GM21390 (cell line): Measurements from ENCODE around the gene COL5A3.
"Not testable (repeated sequence)": the region's sequence is repeated elsewhere in the genome, so short reads cannot be mapped to it uniquely, and the experiment has no call there.

Experiments used
- ATAC-seq: cut with Tn5 transposase; IDR thresholded peaks from one replicate; pipeline ENCODE4 v1.9.1; 2021; ENCODE audit not compliant: unreplicated experiment

COL5A3 gene

GRCh38 chr19:9939301-9939913 is 70.9 kb downstream of the COL5A3 start:
- no peak for ATAC-seq

- no peak for ATAC-seq
Measured at GRCh38 chr19:9937001-9937411, 73.3 kb downstream of the COL5A3 start.

DNA sequence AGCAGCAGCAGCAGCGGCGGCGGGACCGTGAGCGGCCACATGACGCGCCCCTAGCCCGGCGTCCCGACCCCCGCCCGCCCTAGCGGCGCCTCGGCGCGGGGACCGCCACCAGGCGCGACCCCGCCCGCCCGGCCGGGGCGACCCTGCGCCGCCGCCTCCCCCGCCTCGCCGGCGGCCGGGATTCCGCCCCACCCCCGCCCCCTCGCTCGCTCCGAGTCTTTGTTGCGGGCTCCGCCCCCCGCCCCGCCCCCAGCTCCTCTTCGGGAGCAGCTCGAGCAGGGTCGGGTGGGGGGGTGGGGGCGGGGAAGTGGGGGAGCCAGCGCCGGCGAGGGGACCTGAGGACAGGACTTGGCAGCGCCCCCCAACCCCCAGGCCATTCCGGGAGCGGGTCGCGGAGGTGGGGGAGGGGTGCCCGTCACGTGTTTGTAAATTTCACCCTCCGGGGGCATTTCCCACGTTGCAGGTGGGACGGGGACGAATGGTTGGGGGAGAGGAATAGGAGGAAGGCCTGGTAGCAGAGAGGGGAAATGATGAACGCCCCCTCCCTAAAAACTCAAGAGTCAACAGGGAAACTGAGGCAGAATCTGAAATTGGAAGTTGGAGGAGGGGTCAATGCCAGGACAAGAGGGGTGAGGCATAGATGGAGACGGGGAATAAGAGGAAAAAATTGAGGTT is 73.8 kb downstream of the COL5A3 start, which contains the start of gene OLFM2:
TSS of gene OLFM2 (minus strand) at position 190 of the 675 bp plus-strand sequence. CDS start at position 41, 149 bp downstream.
- ATAC-seq = no peak

DNA sequence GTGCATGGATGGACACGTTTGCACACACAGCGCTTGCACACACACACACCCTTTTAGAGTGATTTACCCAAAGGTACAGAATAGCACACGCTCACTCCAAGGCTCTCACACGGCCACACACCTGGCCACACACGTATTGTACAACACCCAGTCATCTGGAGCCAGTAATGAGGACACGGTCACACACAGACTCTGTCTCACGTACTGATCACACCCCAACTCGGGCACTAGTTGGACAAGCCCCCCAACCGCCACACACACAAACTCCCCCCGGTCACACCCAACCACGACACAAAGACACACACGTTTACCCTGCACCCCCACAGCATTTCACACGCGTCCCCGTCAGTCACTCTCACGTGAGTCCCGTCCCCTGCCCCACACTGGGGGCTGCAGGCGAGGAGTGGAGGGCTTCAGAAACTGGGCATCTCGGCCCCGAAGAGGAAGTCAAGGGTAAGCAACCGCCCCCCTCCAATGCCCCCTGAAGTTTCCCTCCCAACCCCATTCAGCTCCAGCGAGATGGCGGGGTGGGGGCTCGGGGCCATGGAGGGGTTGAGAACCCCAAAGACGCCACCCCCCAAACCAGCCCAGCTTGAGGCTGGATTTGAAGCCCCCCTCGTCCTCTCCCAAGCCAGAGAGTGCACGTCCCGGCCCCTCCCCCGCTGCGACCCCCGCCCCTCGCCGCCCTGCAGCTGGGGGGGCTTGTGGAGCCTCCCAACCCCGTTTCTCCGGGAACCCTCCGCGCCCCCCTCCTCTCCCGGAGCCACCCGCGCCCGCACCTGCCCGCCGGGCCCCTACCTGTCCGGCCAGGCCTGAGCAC is 74.6 kb downstream of the COL5A3 start:
- no peak for ATAC-seq

GRCh38 chr19:9934132-9934950 is 76.0 kb downstream of the COL5A3 start:
- ATAC-seq = no peak

GRCh38 chr19:9932835-9933234 is 77.5 kb downstream of the COL5A3 start:
- no peak for ATAC-seq

DNA sequence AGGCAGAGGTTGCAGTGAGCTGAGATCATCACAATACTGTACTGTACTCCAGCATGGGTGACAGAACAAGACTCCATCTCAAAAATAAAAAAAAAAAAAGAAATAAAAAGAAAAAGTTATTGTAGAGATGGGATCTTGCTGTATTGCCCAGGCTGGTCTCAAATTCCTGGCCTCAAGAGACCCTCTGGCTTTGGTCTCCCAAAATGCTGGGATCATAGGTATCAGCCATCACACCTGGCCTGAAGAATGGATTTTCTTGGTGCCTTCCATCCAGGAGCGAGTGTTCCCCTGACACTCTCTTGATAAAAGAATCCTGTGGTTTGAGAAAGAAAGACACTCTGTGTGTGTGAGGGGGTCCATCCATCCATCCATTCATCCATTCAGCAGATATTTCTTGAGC is 78.7 kb downstream of the COL5A3 start:
- ATAC-seq = no peak

DNA sequence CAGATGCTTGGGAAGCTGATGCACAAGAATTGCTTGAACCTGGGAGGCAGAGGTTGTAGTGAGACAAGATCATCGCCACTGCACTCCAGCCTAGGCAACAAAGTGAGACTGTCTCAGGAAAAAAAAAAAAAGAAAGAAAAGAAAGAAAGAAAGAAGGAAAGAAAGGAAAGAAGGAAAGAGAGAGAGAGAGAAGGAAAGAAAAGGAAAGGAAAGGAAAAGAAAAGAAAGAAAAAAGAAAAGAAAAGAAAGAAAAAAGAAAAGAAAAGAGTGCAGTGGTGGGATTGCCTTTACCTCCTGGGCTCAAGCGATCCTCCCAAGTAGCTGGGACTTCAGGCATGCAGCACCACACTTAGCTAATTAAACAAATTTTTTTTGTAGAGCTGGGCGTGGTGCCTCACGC is 86.9 kb downstream of the COL5A3 start:
- ATAC-seq = no peak

- ATAC-seq = not testable (repeated sequence)
Measured at GRCh38 chr19:9922782-9923379, 87.4 kb downstream of the COL5A3 start.

DNA sequence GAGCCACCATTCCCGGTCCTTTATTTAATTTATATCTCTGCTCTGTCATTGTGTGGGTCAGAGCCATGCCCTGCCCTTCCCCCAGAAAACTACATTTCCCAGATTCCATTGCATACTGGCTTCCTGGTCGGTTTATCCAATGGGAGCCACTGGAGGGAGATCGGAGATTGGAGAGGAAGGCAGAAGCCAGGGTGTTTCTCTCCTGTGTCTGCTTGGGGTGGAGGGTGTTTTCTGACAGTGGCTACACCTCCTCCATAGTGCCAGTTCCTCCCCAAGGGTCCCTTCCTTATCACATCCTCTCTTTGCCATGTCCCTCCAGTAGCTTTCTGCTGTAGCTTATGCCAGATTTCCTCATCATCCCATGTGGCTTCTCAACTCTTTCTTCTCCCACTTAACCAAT is 93.0 kb downstream of the COL5A3 start:
- ATAC-seq = no peak

- ATAC-seq = no peak
Measured at GRCh38 chr19:9916719-9917118, 93.6 kb downstream of the COL5A3 start.

DNA sequence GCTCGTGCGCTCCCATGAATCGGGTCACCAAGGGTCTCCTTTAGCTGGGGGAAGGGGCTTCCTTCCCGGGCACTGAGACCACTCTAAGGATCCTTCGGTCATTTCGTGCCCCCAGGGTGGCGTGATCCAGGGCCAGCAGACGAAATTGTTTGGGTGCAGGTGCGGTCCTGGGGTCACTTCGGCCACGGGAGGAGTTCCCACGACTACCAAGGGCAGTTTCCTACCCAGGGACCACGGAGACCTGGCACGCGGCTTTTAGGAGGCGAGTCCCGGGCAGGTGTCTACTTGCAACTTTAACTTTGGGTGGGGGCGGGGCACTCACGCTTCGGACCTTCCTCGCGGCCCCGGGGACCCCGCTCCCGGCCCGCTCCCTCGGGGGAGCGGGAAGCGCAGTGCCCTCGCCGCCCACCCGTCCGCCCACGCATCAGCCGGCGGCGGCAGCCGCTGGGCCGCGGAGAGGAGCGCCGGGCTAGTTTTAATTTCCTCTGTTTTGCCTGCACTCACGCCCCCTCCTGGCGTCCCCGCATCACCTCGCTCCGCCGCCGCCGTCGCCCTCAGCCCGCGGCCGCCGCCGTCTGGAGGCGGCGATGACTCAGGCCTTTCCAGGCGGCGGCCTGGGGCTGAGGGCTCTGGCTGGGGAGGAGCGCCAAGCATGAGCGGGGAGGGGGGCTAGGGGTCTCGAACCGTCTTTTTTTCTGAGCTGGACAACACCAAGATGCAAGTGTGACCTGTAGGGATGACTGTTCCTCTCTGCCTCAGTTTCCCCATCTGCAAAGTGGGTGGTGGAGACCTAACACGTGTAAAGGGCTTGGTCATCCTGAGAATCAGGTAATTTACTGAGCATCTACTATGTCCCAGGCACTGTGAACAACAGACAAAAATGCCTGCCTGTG is 95.7 kb downstream of the COL5A3 start:
- no peak for ATAC-seq

- no peak for ATAC-seq
Measured at GRCh38 chr19:9914001-9914314, 96.3 kb downstream of the COL5A3 start.

DNA sequence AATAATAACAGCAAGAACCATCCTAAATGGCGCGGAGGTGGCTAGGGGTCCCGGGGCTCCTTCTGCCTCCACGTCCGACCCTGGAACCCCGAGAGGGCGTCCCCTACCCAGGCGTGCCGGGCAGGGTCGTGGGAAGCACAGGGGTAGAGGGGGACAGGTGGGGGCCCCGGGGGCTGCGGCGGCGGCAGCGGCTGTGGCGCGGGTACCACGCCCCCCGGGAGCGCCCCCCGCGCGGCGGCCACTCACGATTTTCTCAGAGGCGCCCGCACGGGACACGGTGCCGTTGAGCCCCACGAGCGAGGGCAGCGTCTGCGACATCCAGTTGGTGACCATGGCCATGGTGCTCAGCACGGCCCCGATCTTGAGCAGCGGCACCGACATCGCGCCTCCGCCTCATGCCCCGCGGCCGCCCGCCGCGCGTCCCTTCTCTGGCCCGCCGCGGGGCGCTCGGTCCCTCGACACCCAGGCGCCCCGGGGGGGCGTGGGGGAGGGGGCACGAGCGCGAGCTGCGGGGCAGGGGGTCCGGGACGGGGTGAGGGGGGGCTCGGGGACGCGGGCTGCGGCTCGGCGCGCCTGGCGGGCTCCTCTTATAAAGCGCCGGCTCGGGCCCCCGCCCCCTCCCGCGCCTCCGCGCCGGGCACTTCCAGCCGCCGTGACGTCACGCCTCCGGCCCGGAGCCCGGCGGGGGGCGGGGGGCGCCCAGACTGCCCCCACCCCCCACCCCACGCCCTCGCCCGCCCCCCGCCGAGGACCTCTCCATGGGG is 96.9 kb downstream of the COL5A3 start:
- no peak for ATAC-seq

DNA sequence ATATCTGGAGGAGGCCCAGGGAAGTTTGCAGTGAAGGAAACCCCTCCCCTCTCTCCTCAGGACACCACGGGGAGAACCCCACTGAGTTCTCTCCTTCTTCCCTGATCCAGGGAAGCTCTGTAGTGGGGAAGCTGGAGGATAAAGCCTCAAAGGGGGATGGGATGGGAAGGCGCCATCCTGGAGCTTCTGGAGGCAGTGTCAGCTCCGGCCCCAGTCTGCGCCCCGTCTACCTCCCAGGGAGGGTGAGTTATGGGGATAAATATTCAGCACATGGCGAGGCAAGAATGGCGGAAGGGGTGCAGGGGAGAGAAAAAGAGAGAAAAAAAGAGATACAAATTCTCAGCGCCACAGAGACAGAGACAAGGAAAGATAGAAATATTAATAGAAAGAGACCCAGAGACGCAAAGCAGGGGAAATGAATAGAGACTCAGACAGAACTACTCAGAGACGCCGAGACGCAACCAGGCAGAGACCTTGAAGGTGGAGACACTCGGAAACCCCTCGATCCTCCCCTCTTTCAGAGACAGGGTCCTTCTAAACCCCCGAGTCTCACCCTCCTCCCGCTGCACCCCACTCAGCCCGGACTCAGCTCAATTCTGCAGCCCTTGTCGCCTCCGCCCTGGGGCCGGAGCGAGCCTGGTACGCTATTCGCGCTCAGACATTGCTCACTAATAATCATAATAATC is 97.6 kb downstream of the COL5A3 start:
- ATAC-seq = no peak

DNA sequence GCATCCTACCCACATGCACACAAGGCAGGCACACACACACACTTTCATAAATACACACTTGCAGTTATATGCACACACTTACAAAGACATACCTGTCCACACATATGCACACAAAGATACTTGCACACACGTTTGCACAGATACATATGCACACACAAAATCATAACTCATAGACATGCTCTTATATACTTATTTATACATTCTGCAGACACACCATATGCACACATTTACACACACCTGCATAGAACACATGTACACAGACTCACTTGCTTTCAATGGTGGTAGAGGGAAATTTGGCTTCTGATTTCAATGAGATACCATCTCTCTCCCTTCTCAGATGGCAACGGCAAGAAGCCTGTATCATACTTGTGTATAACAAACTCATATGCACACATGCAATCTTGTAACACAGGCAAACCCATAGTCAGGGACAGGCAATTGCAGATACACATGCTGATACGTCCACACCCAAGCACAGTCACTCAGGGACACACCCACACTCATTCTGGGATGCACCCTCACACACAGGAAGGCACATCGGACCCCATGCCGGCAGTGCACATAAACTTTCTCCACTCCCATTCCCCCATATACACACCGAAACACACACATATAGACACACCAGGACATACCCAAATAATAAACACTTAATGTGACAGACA is 98.6 kb downstream of the COL5A3 start:
- no peak for ATAC-seq

DNA sequence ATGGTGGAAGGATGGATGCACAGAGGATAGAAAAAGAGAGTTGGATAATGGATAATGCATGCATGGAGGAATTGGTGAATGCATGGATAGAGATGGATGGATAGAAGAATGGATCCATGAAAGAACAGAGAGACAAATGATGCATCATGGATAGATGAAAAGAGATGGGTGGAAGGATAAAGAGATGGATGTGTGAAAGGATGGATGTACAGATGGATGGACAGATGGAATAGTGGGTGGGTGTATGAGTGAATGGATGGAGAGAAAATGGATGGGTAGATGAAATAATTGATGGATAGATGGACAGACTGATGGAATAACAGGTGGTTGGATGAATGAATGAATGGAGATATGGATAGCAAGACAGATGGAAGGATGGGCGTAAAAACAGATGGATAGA is 99.7 kb downstream of the COL5A3 start:
- ATAC-seq = no peak
